Measurements from ENCODE around the gene PTPRK. TPM values are rescaled to one million over a fixed set of nuclear protein-coding genes. Genes with fewer than 3 reads are reported as not detected.
A peak's percentile ranks its signal among the peaks of the same experiment; 100 is the strongest.

The PTPRK gene
- total and polyA plus RNA-seq, 9 of the 15 experiments (the other 6 are each of a cell fraction or from before 2014, with no cell fraction given): 0.04 to 0.51 TPM; not detected in 7

DNA sequence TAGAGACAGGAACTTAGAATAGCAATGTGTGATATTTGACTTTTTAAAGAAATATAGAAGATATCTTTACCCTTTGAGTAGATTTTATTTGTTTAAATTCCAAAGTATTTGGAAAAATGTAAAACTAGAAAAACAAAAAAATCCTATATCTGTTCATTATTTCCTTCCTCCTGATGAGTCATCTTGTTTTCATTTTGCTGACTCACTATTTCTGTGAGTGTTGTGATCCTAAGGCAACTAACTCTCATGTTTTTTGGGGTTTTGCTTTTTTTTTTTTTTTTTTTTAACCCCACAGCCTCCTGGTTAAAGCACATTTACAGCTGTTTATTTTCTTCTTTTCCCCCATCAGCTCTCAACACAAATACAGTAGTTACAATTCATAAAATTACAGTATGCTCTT, 581.7 kb downstream of the PTPRK start (continued):
- no peak for TF ChIP-seq POU5F1 (IDR thresholded peaks at IDR 0.05; ENCODE audit: borderline replicate concordance, low read depth, low read length, partially characterized antibody)
- no peak for TF ChIP-seq HNRNPK (IDR thresholded peaks at IDR 0.05; ENCODE audit: low read depth, low read length, poor library complexity, severe bottlenecking)
- peak; percentile 94 for TF ChIP-seq MAFG (tag; conservative IDR thresholded peaks at IDR 0.05)
- TF ChIP-seq ARNT (IDR thresholded peaks at IDR 0.05): no peak
- TF ChIP-seq, protein P1, sequence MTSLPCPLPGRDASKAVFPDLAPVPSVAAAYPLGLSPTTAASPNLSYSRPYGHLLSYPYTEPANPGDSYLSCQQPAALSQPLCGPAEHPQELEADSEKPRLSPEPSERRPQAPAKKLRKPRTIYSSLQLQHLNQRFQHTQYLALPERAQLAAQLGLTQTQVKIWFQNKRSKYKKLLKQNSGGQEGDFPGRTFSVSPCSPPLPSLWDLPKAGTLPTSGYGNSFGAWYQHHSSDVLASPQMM (CRISPR knock-in tag; IDR thresholded peaks at IDR 0.05): no peak
- TF ChIP-seq RCOR1 (IDR thresholded peaks at IDR 0.05; ENCODE audit: borderline replicate concordance in 1 of 2, low read depth in 2 of 2, low read length in 2 of 2): no peak
- TF ChIP-seq ATF7 (IDR thresholded peaks at IDR 0.05): no peak
- TF ChIP-seq L3MBTL2 (IDR thresholded peaks at IDR 0.05): no peak
- no peak for TF ChIP-seq SP1 (CRISPR knock-in tag; IDR thresholded peaks at IDR 0.05)
- TF ChIP-seq, protein P2, sequence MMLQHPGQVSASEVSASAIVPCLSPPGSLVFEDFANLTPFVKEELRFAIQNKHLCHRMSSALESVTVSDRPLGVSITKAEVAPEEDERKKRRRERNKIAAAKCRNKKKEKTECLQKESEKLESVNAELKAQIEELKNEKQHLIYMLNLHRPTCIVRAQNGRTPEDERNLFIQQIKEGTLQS (IDR thresholded peaks at IDR 0.05): peak; percentile 51; the same call in 1 of the 2 replicates
- TF ChIP-seq, protein P2 (CRISPR knock-in tag; conservative IDR thresholded peaks at IDR 0.05): no peak
- TF ChIP-seq HSF4 (CRISPR knock-in tag; IDR thresholded peaks at IDR 0.05; ENCODE audit: borderline replicate concordance): no peak
- TF ChIP-seq, protein P3, sequence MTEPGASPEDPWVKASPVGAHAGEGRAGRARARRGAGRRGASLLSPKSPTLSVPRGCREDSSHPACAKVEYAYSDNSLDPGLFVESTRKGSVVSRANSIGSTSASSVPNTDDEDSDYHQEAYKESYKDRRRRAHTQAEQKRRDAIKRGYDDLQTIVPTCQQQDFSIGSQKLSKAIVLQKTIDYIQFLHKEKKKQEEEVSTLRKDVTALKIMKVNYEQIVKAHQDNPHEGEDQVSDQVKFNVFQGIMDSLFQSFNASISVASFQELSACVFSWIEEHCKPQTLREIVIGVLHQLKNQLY (CRISPR knock-in tag; conservative IDR thresholded peaks at IDR 0.05): no peak
- no peak for TF ChIP-seq ARID2 (IDR thresholded peaks at IDR 0.05)
- TF ChIP-seq ZFP30 (CRISPR knock-in tag; IDR thresholded peaks at IDR 0.05; ENCODE audit: borderline replicate concordance): no peak
- TF ChIP-seq ARHGAP35 (IDR thresholded peaks at IDR 0.05; ENCODE audit: partially characterized antibody): no peak
- no peak for TF ChIP-seq ZBTB7A (IDR thresholded peaks at IDR 0.05; ENCODE audit: borderline replicate concordance, control insufficient read depth, low read depth, low read length)
- TF ChIP-seq, protein P4, sequence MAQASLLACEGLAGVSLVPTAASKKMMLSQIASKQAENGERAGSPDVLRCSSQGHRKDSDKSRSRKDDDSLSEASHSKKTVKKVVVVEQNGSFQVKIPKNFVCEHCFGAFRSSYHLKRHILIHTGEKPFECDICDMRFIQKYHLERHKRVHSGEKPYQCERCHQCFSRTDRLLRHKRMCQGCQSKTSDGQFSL (CRISPR knock-in tag; IDR thresholded peaks at IDR 0.05): no peak
- TF ChIP-seq, protein P4 (tag; IDR thresholded peaks at IDR 0.05): no peak
- TF ChIP-seq JUND (IDR thresholded peaks at IDR 0.05; ENCODE audit: borderline replicate concordance, low read depth, low read length): peak; percentile 19; the same call in 1 of the 2 replicates
- TF ChIP-seq JUND (tag; IDR thresholded peaks at IDR 0.05; ENCODE audit: borderline replicate concordance, low read depth, low read length): peak; percentile 69; the same call in 2 of the 3 replicates
- no peak for TF ChIP-seq KLF16 (IDR thresholded peaks at IDR 0.05)
- no peak for TF ChIP-seq KLF1 (tag; IDR thresholded peaks at IDR 0.05)
- no peak for TF ChIP-seq CREM (IDR thresholded peaks at IDR 0.05; ENCODE audit: low read depth)
- no peak for TF ChIP-seq NFRKB (IDR thresholded peaks at IDR 0.05; ENCODE audit: low read depth)
- TF ChIP-seq, protein P5, sequence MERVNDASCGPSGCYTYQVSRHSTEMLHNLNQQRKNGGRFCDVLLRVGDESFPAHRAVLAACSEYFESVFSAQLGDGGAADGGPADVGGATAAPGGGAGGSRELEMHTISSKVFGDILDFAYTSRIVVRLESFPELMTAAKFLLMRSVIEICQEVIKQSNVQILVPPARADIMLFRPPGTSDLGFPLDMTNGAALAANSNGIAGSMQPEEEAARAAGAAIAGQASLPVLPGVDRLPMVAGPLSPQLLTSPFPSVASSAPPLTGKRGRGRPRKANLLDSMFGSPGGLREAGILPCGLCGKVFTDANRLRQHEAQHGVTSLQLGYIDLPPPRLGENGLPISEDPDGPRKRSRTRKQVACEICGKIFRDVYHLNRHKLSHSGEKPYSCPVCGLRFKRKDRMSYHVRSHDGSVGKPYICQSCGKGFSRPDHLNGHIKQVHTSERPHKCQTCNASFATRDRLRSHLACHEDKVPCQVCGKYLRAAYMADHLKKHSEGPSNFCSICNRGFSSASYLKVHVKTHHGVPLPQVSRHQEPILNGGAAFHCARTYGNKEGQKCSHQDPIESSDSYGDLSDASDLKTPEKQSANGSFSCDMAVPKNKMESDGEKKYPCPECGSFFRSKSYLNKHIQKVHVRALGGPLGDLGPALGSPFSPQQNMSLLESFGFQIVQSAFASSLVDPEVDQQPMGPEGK (CRISPR knock-in tag; IDR thresholded peaks at IDR 0.05; ENCODE audit: borderline replicate concordance): no peak

Data from K562 (cell line).